Measurements from ENCODE around the gene HM13. TPM values are rescaled to one million over a fixed set of nuclear protein-coding genes. Genes with fewer than 3 reads are reported as not detected.

HM13 gene
- total and polyA plus RNA-seq, 9 of the 15 experiments (the other 6 are each of a cell fraction or from before 2014, with no cell fraction given): 7.7 to 136 (median 74.5) TPM

- TF ChIP-seq POLR2A (conservative IDR thresholded peaks at IDR 0.05): peak; percentile 54; the same call in 1 of the 2 replicates
- TF ChIP-seq NKRF (IDR thresholded peaks at IDR 0.05; ENCODE audit: borderline replicate concordance): 0 out of 2 replicates have a peak, but pooled peaks have one; percentile 21
- TF ChIP-seq ZFP91 (CRISPR knock-in tag; IDR thresholded peaks at IDR 0.05): peak; percentile 57
- TF ChIP-seq ZC3H8 (IDR thresholded peaks at IDR 0.05): no peak
- peak; percentile 20; the same call in 1 of the 2 replicates for TF ChIP-seq ZC3H4 (CRISPR knock-in tag; IDR thresholded peaks at IDR 0.05; ENCODE audit: borderline replicate concordance)
- peak; percentile 21; the same call in 1 of the 2 replicates for TF ChIP-seq POLR2AphosphoS2 (IDR thresholded peaks at IDR 0.05; ENCODE audit: low read length)
- TF ChIP-seq MCM5 (IDR thresholded peaks at IDR 0.05; ENCODE audit: low read depth): no peak
- TF ChIP-seq HDAC1 (IDR thresholded peaks at IDR 0.05): 0 out of 4 replicates have a peak, but pooled peaks of 1 of the 2 experiments have one; percentile 19
Measured at GRCh38 chr20:31572042-31572700, 57.9 kb downstream of the HM13 start (continued).
